Stimulated activated CD4-positive, alpha-beta T cell treated with anti-CD3 and anti-CD28 coated beads, Interleukin-4, amount 100 ng/mL, for 48 hours (primary cell): ENCODE measurements around the gene SLC22A7.
"Not testable (repeated sequence)": the region's sequence is repeated elsewhere in the genome, so short reads cannot be mapped to it uniquely, and the experiment has no call there.

ENCODE experiments used
- DNase-seq, 2 donors: peaks; one replicate each; pipeline ENCODE4 v3.0.0-alpha.2; 2020; ENCODE audit warnings: low read depth in 2 of 2

The SLC22A7 gene

GRCh38 chr6:43336382-43336781, 38.3 kb downstream of the SLC22A7 start:
- no peak for DNase-seq

GRCh38 chr6:43338243-43338642, 40.2 kb downstream of the SLC22A7 start:
- no peak for DNase-seq

GRCh38 chr6:43339168-43339567, 41.1 kb downstream of the SLC22A7 start:
- no peak for DNase-seq

DNA sequence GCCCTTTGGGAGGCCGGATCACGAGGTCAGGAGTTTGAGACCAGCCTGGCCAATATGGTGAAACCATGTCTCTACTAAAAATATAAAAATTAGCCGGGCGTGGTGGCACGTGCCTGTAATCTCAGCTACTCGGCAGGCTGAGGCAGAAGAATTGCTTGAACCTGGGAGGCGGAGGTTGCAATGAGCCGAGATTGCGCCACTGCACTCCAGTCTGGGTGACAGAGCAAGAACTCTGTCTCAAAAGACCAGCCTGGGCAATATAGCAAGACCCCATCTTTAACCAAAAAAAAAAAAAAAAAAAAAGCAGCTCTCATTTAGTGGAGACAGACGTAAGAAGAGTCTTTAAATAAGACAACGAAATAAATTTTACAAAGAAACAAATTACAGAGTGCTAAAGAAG, 48.2 kb downstream of the SLC22A7 start:
- DNase-seq = not testable (repeated sequence)

DNA sequence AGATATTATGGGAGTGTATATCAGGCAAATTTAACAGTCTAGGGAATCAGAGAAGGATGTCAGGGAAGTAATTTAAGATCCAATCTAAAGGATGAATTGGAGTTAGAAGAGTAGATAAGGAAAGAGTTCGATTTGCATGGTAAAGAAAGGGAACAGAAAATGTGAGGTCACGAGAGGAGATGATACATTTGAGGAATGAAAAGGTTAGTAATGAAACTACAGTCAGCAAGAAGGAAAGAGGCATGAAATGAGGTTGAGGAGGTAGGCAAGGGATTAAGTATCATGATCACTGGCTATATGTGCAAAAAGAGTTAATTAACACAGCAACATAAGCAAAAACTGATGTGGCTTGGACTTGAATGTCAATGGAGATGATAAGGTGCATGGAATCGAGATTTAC, 49.0 kb downstream of the SLC22A7 start:
- no peak for DNase-seq

DNA sequence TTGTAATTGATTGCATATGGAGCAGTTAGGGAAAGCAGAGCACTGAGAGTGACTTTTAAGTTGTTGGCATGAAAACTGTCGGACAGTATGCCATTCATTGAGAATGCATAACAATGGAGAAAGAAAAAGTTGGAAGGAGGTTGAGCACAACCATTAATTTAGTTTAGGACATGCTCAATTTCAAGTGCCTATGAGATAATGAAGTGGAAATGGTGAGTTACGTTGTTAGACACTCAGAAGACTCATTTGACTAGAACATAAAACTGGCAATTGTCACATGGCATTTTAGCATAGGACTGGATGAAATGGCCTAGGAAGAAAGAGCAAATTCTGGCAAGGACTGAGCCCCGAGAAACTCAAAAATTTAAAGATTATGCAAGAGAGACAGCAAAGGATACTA, 49.4 kb downstream of the SLC22A7 start:
- DNase-seq = no peak

GRCh38 chr6:43351951-43352350, 53.9 kb downstream of the SLC22A7 start:
- not testable (repeated sequence) for DNase-seq
